GM23338 (cell line): ENCODE results near the gene GRAMD1B. TPM values are rescaled to one million over a fixed set of nuclear protein-coding genes. Genes with fewer than 3 reads are reported as not detected.

ENCODE experiments used
- ATAC-seq: fragments of 200-7000 bp; cut with Tn5 transposase; 3 replicates; pipeline ENCODE4 v1.9.1; 2020
- DNase-seq: peaks from one replicate; pipeline ENCODE4 v3.0.0-alpha.2; 2015; ENCODE audit warnings: low spot score
- H2AFZ ChIP-seq: fragments of 200-600 bp; sonication (generic); 2 replicates; pipeline ENCODE4 v1.8.0; 2016; ENCODE audit warnings: antibody characterized with exemption, mild to moderate bottlenecking, moderate library complexity
- H3F3A ChIP-seq: fragments of 200-600 bp; sonication (generic); replicated peaks from 2 replicates; pipeline ENCODE4 v1.8.0; 2017; ENCODE audit warnings: antibody characterized with exemption, mixed run types, low read depth
- H3K27ac ChIP-seq: fragments of 200-600 bp; sonication (generic); 2 replicates; pipeline ENCODE4 v1.6.1; 2016; ENCODE audit warnings: low read depth
- H3K27me3 ChIP-seq: fragments of 200-600 bp; sonication (generic); 2 replicates; pipeline ENCODE4 v1.8.0; 2016; ENCODE audit warnings: mild to moderate bottlenecking, mixed run types, moderate library complexity; ENCODE audit not compliant: insufficient read depth
- H3K36me3 ChIP-seq: fragments of 200-600 bp; sonication (generic); 2 replicates; pipeline ENCODE4 v1.8.0; 2016; ENCODE audit warnings: mild to moderate bottlenecking; ENCODE audit not compliant: insufficient read depth
- H3K4me1 ChIP-seq: fragments of 200-600 bp; sonication (generic); 2 replicates; pipeline ENCODE4 v1.8.0; 2016; ENCODE audit warnings: mild to moderate bottlenecking, moderate library complexity; ENCODE audit not compliant: insufficient read depth
- H3K4me2 ChIP-seq: fragments of 200-600 bp; sonication (generic); 2 replicates; pipeline ENCODE4 v1.7.1; 2017; ENCODE audit warnings: mixed run types
- H3K4me3 ChIP-seq: fragments of 200-600 bp; sonication (generic); 2 replicates; pipeline ENCODE4 v1.6.1; 2016; ENCODE audit warnings: mixed run types
- H3K79me2 ChIP-seq: fragments of 200-600 bp; sonication (generic); replicated peaks from 2 replicates; pipeline ENCODE4 v1.8.0; 2017; ENCODE audit warnings: mild to moderate bottlenecking; ENCODE audit not compliant: insufficient read depth
- H3K9me2 ChIP-seq: fragments of 200-600 bp; sonication (generic); 2 replicates; pipeline ENCODE4 v1.8.0; 2017; ENCODE audit not compliant: insufficient read depth
- H4K20me1 ChIP-seq: fragments of 200-600 bp; sonication (generic); replicated peaks from 2 replicates; pipeline ENCODE4 v1.8.0; 2017; ENCODE audit warnings: mild to moderate bottlenecking; ENCODE audit not compliant: insufficient read depth
- H3K27ac Mint-ChIP-seq: 2 replicates; pipeline ENCODE4 v1.8.0; 2020; ENCODE audit warnings: inconsistent platforms, mild to moderate bottlenecking, moderate library complexity, mixed read lengths
- H3K27me3 Mint-ChIP-seq: 3 replicates; pipeline ENCODE4 v1.8.0; 2022; ENCODE audit warnings: low read depth, mild to moderate bottlenecking, moderate library complexity, mixed read lengths, inconsistent platforms; ENCODE audit not compliant: insufficient read depth, poor library complexity
- H3K36me3 Mint-ChIP-seq: 3 replicates; pipeline ENCODE4 v1.8.0; 2021; ENCODE audit warnings: low read depth, mild to moderate bottlenecking, inconsistent platforms, moderate library complexity, mixed read lengths
- H3K4me1 Mint-ChIP-seq: 3 replicates; pipeline ENCODE4 v1.8.0; 2020; ENCODE audit warnings: mild to moderate bottlenecking, inconsistent platforms, mixed read lengths
- H3K4me3 Mint-ChIP-seq: 3 replicates; pipeline ENCODE4 v1.8.0; 2021; ENCODE audit warnings: moderate library complexity, mild to moderate bottlenecking, inconsistent platforms, mixed read lengths
- H3K9me3 Mint-ChIP-seq: 3 replicates; pipeline ENCODE4 v1.8.0; 2020; ENCODE audit warnings: moderate library complexity, mild to moderate bottlenecking, inconsistent platforms, mixed read lengths
- CREB1 ChIP-seq: fragments of 250-450 bp; sonication (Bioruptor Pico); IDR thresholded peaks from 2 replicates; pipeline ENCODE4 v1.5.0; 2020; ENCODE audit warnings: low read depth, mild to moderate bottlenecking, moderate library complexity
- EZH2 ChIP-seq: fragments of 200-600 bp; sonication (generic); IDR thresholded peaks from one replicate; pipeline ENCODE4 v1.8.0; 2017; ENCODE audit warnings: antibody characterized with exemption, mild to moderate bottlenecking, low read depth; ENCODE audit not compliant: unreplicated experiment
- EZH2phosphoT487 ChIP-seq: fragments of 200-600 bp; sonication (generic); IDR thresholded peaks from one replicate; pipeline ENCODE4 v1.8.1; 2018; ENCODE audit warnings: antibody characterized with exemption; ENCODE audit not compliant: unreplicated experiment
- JUNB ChIP-seq: IDR thresholded peaks from one replicate; pipeline ENCODE4 v1.6.1; 2016; ENCODE audit warnings: antibody characterized with exemption; ENCODE audit not compliant: unreplicated experiment
- NANOG ChIP-seq: IDR thresholded peaks from 2 replicates; pipeline ENCODE4 v1.6.1; 2016; ENCODE audit warnings: antibody characterized with exemption, borderline replicate concordance
- POLR2AphosphoS5 ChIP-seq: IDR thresholded peaks from 2 replicates; pipeline ENCODE4 v1.6.1; 2016; ENCODE audit warnings: antibody characterized with exemption, low read depth
- STAT1 ChIP-seq: IDR thresholded peaks from one replicate; pipeline ENCODE4 v1.6.1; 2016; ENCODE audit warnings: antibody characterized with exemption; ENCODE audit not compliant: unreplicated experiment
- ZNF114 ChIP-seq: fragments of 250-450 bp; sonication (Bioruptor Pico); IDR thresholded peaks from 2 replicates; pipeline ENCODE4 v1.5.0; 2020; ENCODE audit warnings: mild to moderate bottlenecking, moderate library complexity
- ZNF331 ChIP-seq: fragments of 250-450 bp; sonication (Bioruptor Pico); IDR thresholded peaks from 2 replicates; pipeline ENCODE4 v1.5.0; 2020; ENCODE audit warnings: low read depth, mild to moderate bottlenecking, moderate library complexity
- polyA plus RNA-seq: library from polyadenylated mRNA; unstranded; fragments of >200 nt; fragmentation: Nextera tagmentation; extraction: Ambion mirVana; gene quantifications from 2 replicates; pipeline ENCODE4 v1.2.1, GENCODE V29; 2016
- total RNA-seq: library from RNA; depleted of rRNA; stranded (reverse); fragments of >200 nt; shearing (Covaris generic); gene quantifications from 2 replicates; pipeline ENCODE4 v1.2.3, GENCODE V29; 2014
- TF ChIP-seq, protein P1 (sequence below): IDR thresholded peaks from one replicate; pipeline ENCODE4 v1.6.1; 2018; ENCODE audit warnings: antibody characterized with exemption; ENCODE audit not compliant: unreplicated experiment
- TF ChIP-seq, protein P2 (sequence below): IDR thresholded peaks from 2 replicates; pipeline ENCODE4 v1.6.1; 2016; ENCODE audit warnings: antibody characterized with exemption
- TF ChIP-seq, protein P3 (sequence below): fragments of 250-450 bp; sonication (Bioruptor Pico); IDR thresholded peaks from 2 replicates; pipeline ENCODE4 v1.5.0; 2020; ENCODE audit warnings: mild to moderate bottlenecking, moderate library complexity
- TF ChIP-seq, protein P4 (sequence below), 2 experiments: fragments of 200-600 bp in 1 of 2; sonication (generic) in 1 of 2; conservative IDR thresholded peaks; 2 replicates each; pipeline versions ENCODE4 v1.5.1 to v1.6.1; 2016 to 2017; ENCODE audit warnings: antibody characterized with exemption in 2 of 2, low read depth in 2 of 2, mild to moderate bottlenecking in 2 of 2, moderate library complexity in 1 of 2

The GRAMD1B gene
- total and polyA plus RNA-seq, 2 experiments from 2014 or later, result 3.7 to 24.3 TPM

DNA sequence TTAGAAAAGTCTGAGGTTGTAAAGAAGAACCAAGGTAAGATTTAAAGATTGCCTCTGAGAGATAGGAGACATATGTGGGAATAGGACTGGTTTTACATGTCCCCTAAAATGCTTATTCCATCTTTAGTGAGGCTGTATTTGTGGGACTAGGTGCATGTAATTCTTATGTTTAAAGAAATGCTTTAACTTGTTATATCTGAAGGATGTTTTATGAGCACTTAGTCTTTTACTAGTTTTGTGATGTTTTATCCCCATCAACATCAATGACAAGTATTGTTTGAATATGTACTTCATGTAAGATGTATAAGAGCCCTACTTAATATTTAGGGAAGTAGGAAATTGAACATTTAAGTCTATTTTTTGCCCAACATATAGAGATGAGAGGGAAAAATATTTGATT is 24.7 kb downstream of the GRAMD1B start:
- Histone ChIP-seq H3K27ac (peak overlapping the region; percentile 26; the same call in 1 of the 2 replicates), H2AFZ (no peak overlapping the region), H3K4me2 (no peak overlapping the region), H3K9me2 (no peaks in the 10 kb centered on the region), H3F3A (no peaks in the 10 kb centered on the region), H3K4me3 (no peak overlapping the region), H3K79me2 (no peaks in the 10 kb centered on the region; the same call in 1 of the 2 replicates), H3K36me3 (no peaks in the 10 kb centered on the region), H4K20me1 (peaks cover 6% of the 10 kb centered on the region; the same call in 1 of the 2 replicates), H3K4me1 (peaks cover 13% of the 10 kb centered on the region), H3K27me3 (no peaks in the 10 kb centered on the region)
- H3K9me3 Mint-ChIP-seq, result no peaks in the 10 kb centered on the region; the same call in 2 of the 3 replicates
- peaks cover 5% of the 10 kb centered on the region for H3K27me3 Mint-ChIP-seq
- no peaks in the 10 kb centered on the region; the same call in 2 of the 3 replicates for H3K36me3 Mint-ChIP-seq
- ATAC-seq, result no peak
- DNase-seq, result no peak
- TF ChIP-seq POLR2AphosphoS5, result no peak
- TF ChIP-seq CREB1, result no peak
- no peak for TF ChIP-seq STAT1
- no peak for TF ChIP-seq JUNB
- no peak for TF ChIP-seq NANOG
- TF ChIP-seq, protein P1, sequence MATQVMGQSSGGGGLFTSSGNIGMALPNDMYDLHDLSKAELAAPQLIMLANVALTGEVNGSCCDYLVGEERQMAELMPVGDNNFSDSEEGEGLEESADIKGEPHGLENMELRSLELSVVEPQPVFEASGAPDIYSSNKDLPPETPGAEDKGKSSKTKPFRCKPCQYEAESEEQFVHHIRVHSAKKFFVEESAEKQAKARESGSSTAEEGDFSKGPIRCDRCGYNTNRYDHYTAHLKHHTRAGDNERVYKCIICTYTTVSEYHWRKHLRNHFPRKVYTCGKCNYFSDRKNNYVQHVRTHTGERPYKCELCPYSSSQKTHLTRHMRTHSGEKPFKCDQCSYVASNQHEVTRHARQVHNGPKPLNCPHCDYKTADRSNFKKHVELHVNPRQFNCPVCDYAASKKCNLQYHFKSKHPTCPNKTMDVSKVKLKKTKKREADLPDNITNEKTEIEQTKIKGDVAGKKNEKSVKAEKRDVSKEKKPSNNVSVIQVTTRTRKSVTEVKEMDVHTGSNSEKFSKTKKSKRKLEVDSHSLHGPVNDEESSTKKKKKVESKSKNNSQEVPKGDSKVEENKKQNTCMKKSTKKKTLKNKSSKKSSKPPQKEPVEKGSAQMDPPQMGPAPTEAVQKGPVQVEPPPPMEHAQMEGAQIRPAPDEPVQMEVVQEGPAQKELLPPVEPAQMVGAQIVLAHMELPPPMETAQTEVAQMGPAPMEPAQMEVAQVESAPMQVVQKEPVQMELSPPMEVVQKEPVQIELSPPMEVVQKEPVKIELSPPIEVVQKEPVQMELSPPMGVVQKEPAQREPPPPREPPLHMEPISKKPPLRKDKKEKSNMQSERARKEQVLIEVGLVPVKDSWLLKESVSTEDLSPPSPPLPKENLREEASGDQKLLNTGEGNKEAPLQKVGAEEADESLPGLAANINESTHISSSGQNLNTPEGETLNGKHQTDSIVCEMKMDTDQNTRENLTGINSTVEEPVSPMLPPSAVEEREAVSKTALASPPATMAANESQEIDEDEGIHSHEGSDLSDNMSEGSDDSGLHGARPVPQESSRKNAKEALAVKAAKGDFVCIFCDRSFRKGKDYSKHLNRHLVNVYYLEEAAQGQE, result no peak
- TF ChIP-seq ZNF114 (CRISPR knock-in tag), result no peak
- TF ChIP-seq, protein P2, sequence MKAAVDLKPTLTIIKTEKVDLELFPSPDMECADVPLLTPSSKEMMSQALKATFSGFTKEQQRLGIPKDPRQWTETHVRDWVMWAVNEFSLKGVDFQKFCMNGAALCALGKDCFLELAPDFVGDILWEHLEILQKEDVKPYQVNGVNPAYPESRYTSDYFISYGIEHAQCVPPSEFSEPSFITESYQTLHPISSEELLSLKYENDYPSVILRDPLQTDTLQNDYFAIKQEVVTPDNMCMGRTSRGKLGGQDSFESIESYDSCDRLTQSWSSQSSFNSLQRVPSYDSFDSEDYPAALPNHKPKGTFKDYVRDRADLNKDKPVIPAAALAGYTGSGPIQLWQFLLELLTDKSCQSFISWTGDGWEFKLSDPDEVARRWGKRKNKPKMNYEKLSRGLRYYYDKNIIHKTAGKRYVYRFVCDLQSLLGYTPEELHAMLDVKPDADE, result no peak
- TF ChIP-seq ZNF331 (CRISPR knock-in tag), result no peak
- no peak for TF ChIP-seq EZH2phosphoT487
- TF ChIP-seq, protein P3, sequence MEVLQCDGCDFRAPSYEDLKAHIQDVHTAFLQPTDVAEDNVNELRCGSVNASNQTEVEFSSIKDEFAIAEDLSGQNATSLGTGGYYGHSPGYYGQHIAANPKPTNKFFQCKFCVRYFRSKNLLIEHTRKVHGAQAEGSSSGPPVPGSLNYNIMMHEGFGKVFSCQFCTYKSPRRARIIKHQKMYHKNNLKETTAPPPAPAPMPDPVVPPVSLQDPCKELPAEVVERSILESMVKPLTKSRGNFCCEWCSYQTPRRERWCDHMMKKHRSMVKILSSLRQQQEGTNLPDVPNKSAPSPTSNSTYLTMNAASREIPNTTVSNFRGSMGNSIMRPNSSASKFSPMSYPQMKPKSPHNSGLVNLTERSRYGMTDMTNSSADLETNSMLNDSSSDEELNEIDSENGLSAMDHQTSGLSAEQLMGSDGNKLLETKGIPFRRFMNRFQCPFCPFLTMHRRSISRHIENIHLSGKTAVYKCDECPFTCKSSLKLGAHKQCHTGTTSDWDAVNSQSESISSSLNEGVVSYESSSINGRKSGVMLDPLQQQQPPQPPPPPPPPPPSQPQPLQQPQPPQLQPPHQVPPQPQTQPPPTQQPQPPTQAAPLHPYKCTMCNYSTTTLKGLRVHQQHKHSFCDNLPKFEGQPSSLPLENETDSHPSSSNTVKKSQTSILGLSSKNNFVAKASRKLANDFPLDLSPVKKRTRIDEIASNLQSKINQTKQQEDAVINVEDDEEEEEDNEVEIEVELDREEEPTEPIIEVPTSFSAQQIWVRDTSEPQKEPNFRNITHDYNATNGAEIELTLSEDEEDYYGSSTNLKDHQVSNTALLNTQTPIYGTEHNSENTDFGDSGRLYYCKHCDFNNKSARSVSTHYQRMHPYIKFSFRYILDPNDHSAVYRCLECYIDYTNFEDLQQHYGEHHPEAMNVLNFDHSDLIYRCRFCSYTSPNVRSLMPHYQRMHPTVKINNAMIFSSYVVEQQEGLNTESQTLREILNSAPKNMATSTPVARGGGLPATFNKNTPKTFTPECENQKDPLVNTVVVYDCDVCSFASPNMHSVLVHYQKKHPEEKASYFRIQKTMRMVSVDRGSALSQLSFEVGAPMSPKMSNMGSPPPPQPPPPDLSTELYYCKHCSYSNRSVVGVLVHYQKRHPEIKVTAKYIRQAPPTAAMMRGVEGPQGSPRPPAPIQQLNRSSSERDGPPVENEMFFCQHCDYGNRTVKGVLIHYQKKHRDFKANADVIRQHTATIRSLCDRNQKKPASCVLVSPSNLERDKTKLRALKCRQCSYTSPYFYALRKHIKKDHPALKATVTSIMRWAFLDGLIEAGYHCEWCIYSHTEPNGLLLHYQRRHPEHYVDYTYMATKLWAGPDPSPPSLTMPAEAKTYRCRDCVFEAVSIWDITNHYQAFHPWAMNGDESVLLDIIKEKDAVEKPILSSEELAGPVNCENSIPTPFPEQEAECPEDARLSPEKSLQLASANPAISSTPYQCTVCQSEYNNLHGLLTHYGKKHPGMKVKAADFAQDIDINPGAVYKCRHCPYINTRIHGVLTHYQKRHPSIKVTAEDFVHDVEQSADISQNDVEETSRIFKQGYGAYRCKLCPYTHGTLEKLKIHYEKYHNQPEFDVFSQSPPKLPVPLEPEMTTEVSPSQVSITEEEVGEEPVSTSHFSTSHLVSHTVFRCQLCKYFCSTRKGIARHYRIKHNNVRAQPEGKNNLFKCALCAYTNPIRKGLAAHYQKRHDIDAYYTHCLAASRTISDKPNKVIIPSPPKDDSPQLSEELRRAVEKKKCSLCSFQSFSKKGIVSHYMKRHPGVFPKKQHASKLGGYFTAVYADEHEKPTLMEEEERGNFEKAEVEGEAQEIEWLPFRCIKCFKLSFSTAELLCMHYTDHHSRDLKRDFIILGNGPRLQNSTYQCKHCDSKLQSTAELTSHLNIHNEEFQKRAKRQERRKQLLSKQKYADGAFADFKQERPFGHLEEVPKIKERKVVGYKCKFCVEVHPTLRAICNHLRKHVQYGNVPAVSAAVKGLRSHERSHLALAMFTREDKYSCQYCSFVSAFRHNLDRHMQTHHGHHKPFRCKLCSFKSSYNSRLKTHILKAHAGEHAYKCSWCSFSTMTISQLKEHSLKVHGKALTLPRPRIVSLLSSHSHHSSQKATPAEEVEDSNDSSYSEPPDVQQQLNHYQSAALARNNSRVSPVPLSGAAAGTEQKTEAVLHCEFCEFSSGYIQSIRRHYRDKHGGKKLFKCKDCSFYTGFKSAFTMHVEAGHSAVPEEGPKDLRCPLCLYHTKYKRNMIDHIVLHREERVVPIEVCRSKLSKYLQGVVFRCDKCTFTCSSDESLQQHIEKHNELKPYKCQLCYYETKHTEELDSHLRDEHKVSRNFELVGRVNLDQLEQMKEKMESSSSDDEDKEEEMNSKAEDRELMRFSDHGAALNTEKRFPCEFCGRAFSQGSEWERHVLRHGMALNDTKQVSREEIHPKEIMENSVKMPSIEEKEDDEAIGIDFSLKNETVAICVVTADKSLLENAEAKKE (CRISPR knock-in tag), result no peak
- no peak for TF ChIP-seq EZH2
- TF ChIP-seq, protein P4, sequence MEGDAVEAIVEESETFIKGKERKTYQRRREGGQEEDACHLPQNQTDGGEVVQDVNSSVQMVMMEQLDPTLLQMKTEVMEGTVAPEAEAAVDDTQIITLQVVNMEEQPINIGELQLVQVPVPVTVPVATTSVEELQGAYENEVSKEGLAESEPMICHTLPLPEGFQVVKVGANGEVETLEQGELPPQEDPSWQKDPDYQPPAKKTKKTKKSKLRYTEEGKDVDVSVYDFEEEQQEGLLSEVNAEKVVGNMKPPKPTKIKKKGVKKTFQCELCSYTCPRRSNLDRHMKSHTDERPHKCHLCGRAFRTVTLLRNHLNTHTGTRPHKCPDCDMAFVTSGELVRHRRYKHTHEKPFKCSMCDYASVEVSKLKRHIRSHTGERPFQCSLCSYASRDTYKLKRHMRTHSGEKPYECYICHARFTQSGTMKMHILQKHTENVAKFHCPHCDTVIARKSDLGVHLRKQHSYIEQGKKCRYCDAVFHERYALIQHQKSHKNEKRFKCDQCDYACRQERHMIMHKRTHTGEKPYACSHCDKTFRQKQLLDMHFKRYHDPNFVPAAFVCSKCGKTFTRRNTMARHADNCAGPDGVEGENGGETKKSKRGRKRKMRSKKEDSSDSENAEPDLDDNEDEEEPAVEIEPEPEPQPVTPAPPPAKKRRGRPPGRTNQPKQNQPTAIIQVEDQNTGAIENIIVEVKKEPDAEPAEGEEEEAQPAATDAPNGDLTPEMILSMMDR (conservative IDR thresholded peaks at IDR 0.05; ENCODE audit: low read depth in 2 of 2), result no peak
- H3K4me1 Mint-ChIP-seq, result peaks cover 11% of the 10 kb centered on the region
- no peak overlapping the region for H3K4me3 Mint-ChIP-seq
- no peak overlapping the region for H3K27ac Mint-ChIP-seq
